ENCODE results near the gene ACAN. TPM values are rescaled to one million over a fixed set of nuclear protein-coding genes. Genes with fewer than 3 reads are reported as not detected.

Gene ACAN
- total RNA-seq, 1 experiment from 2014 or later, result 0.50 TPM

- Mint-ChIP-seq H3K27me3 (ENCODE audit: low read depth) (peaks cover 38% of the 10 kb centered on the region), H3K36me3 (ENCODE audit: insufficient read depth in 1 of 3, low read depth in 3 of 3) (no peaks in the 10 kb centered on the region), H3K27ac (no peak overlapping the region), H3K4me3 (no peak overlapping the region), H3K9me3 (peaks cover 4 to 5% of the 10 kb centered on the region in 2 experiments; a peak in 3 of 5 replicates), H3K4me1 (peaks cover 9 to 13% of the 10 kb centered on the region in 2 experiments)
- H2BK12ac ChIP-seq (ENCODE audit: insufficient read length, low read depth, low read length), result no peak overlapping the region
- H2BK5ac ChIP-seq (ENCODE audit: insufficient read length, low read length), result no peak overlapping the region
- no peak overlapping the region for H4K91ac ChIP-seq (ENCODE audit: insufficient read length, low read depth, low read length)
- no peak overlapping the region for H4K5ac ChIP-seq (ENCODE audit: insufficient read length, low read depth, low read length)
- H3K23ac ChIP-seq (ENCODE audit: insufficient read length, low read depth, low read length), result no peak overlapping the region
- H3K9me3 ChIP-seq (ENCODE audit: control insufficient read depth, low read depth, low read length), result no peaks in the 10 kb centered on the region
- no peak overlapping the region for H3K4me2 ChIP-seq (ENCODE audit: insufficient read depth, insufficient read length, low read length)
- no peak overlapping the region for H2BK120ac ChIP-seq (ENCODE audit: low read depth, low read length, poor library complexity, severe bottlenecking)
- no peak overlapping the region for H3K56ac ChIP-seq (ENCODE audit: insufficient read length, low read depth, low read length)
- peaks cover 3% of the 10 kb centered on the region; the same call in 1 of the 2 replicates for H3K27me3 ChIP-seq (ENCODE audit: insufficient read depth, low read length)
- 100% methylated on average over 1 of the region's 2 CpGs for WGBS (ENCODE audit: extremely low coverage, insufficient read length, low lambda C conversion rate)
- no peak for TF ChIP-seq CTCF (conservative IDR thresholded peaks at IDR 0.05)
- no peaks in the 10 kb centered on the region for H3K79me1 ChIP-seq (ENCODE audit: insufficient read depth, low read depth, low read length, poor library complexity, severe bottlenecking)
- H4K8ac ChIP-seq (replicated peaks; ENCODE audit: insufficient read length, low read depth, low read length), result no peak overlapping the region
- no peaks in the 10 kb centered on the region for H3K4me1 ChIP-seq (ENCODE audit: insufficient read depth, low read length)
- H3K79me2 ChIP-seq (ENCODE audit: insufficient read depth, low read length), result peaks cover 1% of the 10 kb centered on the region; the same call in 1 of the 2 replicates
- H3K14ac ChIP-seq (ENCODE audit: insufficient read depth, low read length), result no peak overlapping the region
- no peak overlapping the region for H2AK5ac ChIP-seq (ENCODE audit: insufficient read length, low read length)
- no peak overlapping the region for H2BK15ac ChIP-seq (ENCODE audit: low read depth, low read length)
- no peak overlapping the region for H3T11ph ChIP-seq (ENCODE audit: low read length)
- peaks cover 4% of the 10 kb centered on the region for H3K23me2 ChIP-seq (ENCODE audit: insufficient read length, low read depth, low read length, poor library complexity, severe bottlenecking)
- no peak overlapping the region for H3K4ac ChIP-seq (ENCODE audit: low read depth, low read length)
- no peak overlapping the region for H3K18ac ChIP-seq (ENCODE audit: insufficient read length, low read depth, low read length)
- no peak overlapping the region for H2BK20ac ChIP-seq (ENCODE audit: low read depth, low read length, poor library complexity, severe bottlenecking)
- H2AFZ ChIP-seq (ENCODE audit: low read length), result no peak overlapping the region
- no peak overlapping the region for H3K9ac ChIP-seq (ENCODE audit: extremely low read depth, insufficient read length, low read length)
- DNase-seq, result no peak
- H4K20me1 ChIP-seq (ENCODE audit: control insufficient read depth, insufficient read depth, insufficient read length), result no peaks in the 10 kb centered on the region
- no peak overlapping the region for H3K27ac ChIP-seq (ENCODE audit: insufficient read length, low read depth, low read length)
These were observed 38.0 kb upstream of the ACAN start for GRCh38 chr15:88765212-88765611.
